ENCODE data around the gene LONRF2.

LONRF2 gene

GRCh38 chr2:100299548-100299947 is 22.8 kb downstream of the LONRF2 start:
- DNase-seq = no peak

GRCh38 chr2:100297511-100297910 is 24.8 kb downstream of the LONRF2 start:
- no peak for DNase-seq

DNA sequence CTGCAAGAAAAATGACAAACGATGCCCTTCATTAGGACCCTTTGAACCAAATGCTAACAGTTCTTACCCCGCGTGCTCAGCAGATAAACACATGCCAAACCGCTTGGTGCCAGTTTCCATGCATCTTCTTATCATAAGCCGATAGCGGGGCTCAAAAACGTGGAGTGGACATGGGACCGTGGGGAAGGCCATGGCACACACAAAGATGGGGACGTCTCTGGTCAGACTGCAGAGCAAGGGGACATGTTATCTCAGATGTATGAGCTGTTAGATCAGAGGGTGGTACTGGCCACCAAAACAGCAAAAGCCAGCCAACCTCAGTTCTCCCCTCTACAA is 28.2 kb downstream of the LONRF2 start:
- DNase-seq = no peak

DNA sequence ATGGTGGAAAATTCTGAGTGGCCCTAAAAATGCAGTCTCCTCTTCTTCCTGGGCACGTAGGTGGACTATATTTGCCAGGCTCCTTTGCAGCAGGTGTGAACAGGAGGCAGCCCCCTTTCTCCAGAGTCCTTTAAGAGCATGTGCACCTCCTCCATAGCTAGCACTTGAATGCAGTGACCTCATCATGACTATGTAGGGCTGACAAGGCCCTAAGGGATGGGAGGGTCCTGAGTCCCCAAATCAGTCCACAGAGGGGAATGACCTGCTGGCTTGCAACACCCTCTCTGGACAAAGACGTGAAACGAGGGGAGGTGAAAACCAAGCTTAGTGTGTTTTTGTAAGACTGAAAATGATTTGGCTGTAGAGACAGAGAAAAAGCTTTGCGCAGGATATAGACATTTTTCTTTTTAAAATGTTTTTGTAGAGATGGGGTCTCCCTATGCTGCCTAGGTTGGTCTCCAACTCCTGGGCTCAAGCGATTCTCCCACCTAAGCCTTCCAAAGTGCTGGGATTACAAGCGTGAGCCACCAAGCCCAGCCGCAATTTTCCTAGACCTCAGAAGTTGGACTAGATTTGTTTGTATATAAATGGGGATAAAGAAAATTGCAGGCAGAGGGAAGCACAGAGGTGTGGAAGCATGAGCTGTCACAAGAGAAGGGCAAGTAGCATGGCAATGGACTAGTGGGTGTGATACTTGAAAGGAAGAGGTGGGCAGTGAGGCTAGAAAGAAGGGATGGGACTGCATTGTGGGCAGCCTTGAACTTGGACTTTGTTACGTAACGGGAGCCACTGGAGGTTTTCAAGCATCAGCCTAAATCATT is 28.8 kb downstream of the LONRF2 start:
- no peak for DNase-seq

DNA sequence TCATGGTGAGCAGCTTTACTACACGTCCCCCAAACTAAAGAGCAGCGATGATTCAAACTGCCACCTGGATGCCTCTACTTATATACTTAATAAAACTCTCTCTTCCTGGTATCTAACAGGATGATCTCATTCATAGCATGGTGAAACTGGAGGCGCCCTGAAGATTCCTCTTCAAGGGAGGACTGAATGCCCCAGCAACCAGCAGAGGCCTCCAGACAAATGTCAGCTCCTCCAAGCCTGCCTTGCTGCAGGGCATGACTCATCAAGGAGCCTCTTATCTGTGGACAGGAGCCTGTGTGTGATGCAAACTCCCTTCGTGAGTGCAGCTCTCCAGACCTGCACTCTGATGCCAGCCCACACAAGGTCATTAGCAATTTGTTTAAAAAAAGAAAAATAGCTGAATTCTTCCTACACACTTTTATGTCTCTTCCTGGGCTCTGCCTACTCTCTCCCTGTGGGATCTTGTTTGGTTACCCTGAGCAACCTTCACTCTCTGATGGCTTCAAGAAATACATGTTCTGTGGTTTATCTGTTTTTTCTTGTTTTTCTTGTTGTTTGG is 30.2 kb downstream of the LONRF2 start:
- DNase-seq = peak; percentile 99

GRCh38 chr2:100291152-100291970 is 30.9 kb downstream of the LONRF2 start:
- DNase-seq = peak; percentile 99

DNA sequence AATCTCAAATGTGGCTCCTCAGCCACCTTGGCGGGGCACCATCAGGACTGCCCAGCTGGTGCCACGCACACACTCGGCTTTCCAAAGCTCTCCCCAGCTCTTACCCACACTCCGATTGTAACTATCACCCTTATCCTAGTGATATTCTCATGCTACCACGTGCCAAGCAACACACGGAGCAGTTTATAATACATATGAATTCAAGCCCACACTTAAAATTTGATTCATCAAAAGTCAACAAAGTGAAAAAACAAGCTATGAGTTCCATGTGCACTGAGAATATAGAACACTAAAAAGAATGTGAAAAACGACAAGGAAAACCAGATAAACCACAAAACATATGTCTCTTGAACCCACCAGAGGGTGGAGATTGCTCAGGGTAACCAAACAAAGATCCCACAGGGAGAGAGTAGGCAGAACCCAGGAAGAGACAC is 31.6 kb downstream of the LONRF2 start:
- no peak for DNase-seq

DNA sequence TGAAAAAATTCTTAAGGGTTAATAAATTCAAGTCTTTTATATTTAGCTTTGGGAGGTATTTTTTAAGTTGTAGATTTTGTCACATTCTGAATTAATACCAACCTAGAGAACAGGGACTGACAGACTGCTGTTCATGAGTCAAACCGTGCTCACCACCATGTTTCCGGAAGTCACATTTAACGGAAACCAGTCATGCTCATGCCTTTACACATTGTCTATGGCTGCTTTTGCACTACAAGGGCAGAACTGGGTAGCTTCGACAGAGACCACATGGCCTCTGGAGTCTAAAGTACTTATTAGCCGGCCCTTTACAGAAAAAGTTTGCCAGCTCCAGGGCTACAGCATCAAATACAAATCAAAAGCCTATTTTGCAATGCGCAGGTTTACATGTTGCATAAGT is 33.3 kb downstream of the LONRF2 start:
- DNase-seq = peak; percentile 25

GRCh38 chr2:100286318-100286717 is 36.0 kb downstream of the LONRF2 start:
- DNase-seq = no peak

DNA sequence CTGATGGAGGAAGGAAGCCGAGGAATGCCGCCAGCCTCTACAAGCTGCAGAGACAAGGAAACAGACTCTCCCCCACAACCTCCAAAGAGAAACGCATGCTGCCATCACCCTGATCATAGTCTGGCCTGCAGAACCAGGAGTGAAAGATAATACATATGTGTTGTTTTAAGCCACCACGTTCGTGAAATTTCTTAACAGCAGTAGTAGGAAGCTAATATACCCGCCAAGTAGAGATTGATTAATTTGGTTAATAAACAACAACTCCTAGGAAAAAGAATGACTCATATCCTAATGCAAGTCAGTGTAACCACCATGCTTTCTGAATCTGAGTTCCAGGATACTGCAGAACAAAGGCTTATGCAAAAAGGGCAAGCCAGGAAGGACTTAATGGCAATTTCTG is 36.6 kb downstream of the LONRF2 start:
- DNase-seq = peak; percentile 60

- DNase-seq = no peak
Observed at GRCh38 chr2:100285011-100285410, 37.3 kb downstream of the LONRF2 start.

DNA sequence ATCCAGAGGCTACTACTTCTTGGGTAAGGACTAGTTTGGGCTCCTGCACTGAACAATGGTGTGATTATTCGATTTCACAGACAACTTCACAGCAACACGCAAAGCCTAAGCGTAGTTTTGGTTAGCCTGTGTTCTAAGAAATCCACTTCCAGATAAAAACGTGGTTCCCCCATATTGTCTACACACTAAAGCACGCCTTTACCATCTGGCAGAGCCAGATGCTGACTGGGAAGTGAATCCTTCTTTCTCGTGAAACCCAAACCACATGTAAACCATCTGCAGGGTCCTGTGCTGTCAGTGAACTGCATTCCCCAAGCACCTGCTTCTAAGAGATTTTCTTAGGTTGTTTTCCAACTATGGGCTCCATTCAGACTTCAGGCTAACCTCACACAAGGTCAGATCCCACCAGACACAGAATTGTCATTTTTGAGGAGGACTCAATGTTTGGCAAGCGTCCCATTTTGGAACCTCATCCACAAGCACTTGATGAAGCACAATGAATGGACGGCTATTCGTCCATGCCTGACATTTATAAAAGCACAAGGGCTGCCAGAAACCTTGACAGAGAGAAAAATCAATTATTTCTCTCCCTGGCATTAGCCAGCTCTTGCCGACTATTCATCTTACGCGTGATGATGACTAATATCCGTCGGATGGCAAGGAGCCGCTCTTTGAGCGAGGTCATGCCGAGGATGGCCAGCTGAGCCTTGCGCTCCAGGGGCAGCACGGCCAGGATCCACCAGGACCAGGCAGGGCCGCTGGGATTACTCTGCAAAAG is 38.4 kb downstream of the LONRF2 start:
- peak; percentile 51 for DNase-seq

- DNase-seq = peak; percentile 34
Observed at GRCh38 chr2:100281521-100282438, 40.5 kb downstream of the LONRF2 start.

- peak; percentile 38 for DNase-seq
Observed at GRCh38 chr2:100279586-100280534, 42.4 kb downstream of the LONRF2 start.

- DNase-seq = peak; percentile 46
Observed at GRCh38 chr2:100278986-100279385, 43.3 kb downstream of the LONRF2 start.

DNA sequence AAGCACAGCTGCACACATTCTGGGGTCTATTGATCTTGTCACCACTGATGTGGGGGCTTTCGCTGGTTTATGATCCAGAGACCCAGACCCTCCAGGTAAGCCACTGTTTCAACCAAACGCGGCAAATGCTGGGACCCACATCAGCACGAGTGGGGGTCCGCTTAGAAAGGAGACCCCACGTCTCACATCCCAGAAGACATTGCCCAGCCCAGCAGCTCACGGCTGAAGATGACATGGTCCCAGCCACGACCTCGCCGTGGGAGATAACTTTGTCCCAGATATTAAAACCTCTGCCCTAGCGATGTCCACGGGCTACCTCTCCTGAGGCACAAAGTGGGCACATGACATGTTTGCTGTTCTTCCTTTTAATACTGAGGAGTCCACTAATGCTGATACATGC is 43.8 kb downstream of the LONRF2 start:
- DNase-seq = peak; percentile 27

- DNase-seq = no peak
Observed at GRCh38 chr2:100277540-100278207, 44.6 kb downstream of the LONRF2 start.

DNA sequence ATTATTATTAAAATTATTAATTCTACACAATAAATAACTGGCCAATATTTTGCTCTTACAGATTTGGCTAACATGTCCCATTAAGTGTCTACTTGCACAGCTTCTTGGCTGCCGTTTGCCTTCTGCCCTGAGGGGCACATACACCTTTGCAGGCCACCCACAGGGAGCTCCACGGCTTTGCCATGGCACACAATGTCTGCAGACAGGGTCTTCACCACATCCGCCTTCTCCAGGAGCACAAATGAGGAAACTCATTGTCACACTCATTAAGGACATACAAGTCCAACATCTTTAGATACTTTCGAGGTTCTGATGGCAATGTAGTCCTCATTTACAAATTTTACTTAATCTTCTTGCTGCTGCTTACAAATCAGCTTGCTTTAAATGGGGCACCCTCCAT is 45.6 kb downstream of the LONRF2 start:
- no peak for DNase-seq

GRCh38 chr2:100275200-100275589 is 47.1 kb downstream of the LONRF2 start:
- peak; percentile 46 for DNase-seq

- peak; percentile 43 for DNase-seq
Observed at GRCh38 chr2:100274566-100275199, 47.6 kb downstream of the LONRF2 start.

All from islet precursor cell (in vitro differentiated cells).